HEK293T (cell line): ENCODE results near the gene NUP85.

ENCODE experiments used
- ARNT ChIP-seq: fragments of 450-650 bp; IDR thresholded peaks from 2 replicates; pipeline ENCODE4 v1.6.1; 2017; ENCODE audit warnings: mild to moderate bottlenecking
- BHLHE40 ChIP-seq: fragments of 450-650 bp; IDR thresholded peaks from 2 replicates; pipeline ENCODE4 v1.6.1; 2016; ENCODE audit warnings: mild to moderate bottlenecking, moderate library complexity, borderline replicate concordance
- CTBP1 ChIP-seq: fragments of 450-650 bp; IDR thresholded peaks from 2 replicates; pipeline ENCODE4 v1.6.1; 2016; ENCODE audit warnings: borderline replicate concordance
- ELF4 ChIP-seq: fragments of 450-650 bp; IDR thresholded peaks from 2 replicates; pipeline ENCODE4 v1.6.1; 2017; ENCODE audit warnings: antibody characterized with exemption
- FOXK2 ChIP-seq: fragments of 450-650 bp; IDR thresholded peaks from 2 replicates; pipeline ENCODE4 v1.6.1; 2016; ENCODE audit warnings: mild to moderate bottlenecking
- FOXM1 ChIP-seq: fragments of 450-650 bp; IDR thresholded peaks from 2 replicates; pipeline ENCODE4 v1.6.1; 2017; ENCODE audit warnings: mild to moderate bottlenecking, borderline replicate concordance
- HDGF ChIP-seq: fragments of 450-650 bp; IDR thresholded peaks from 2 replicates; pipeline ENCODE4 v1.6.1; 2017; ENCODE audit warnings: antibody characterized with exemption, borderline replicate concordance
- NFRKB ChIP-seq: fragments of 450-650 bp; IDR thresholded peaks from 2 replicates; pipeline ENCODE4 v1.6.1; 2016; ENCODE audit warnings: mild to moderate bottlenecking, moderate library complexity
- PKNOX1 ChIP-seq: fragments of 450-650 bp; IDR thresholded peaks from 2 replicates; pipeline ENCODE4 v1.6.1; 2016
- SP1 ChIP-seq: fragments of 450-650 bp; IDR thresholded peaks from 2 replicates; pipeline ENCODE4 v1.6.1; 2017
- SUZ12 ChIP-seq: fragments of 450-650 bp; IDR thresholded peaks from 2 replicates; pipeline ENCODE4 v1.6.1; 2016; ENCODE audit warnings: mild to moderate bottlenecking
- TARDBP ChIP-seq: fragments of 450-650 bp; IDR thresholded peaks from 2 replicates; pipeline ENCODE4 v1.6.1; 2016
- ZNF384 ChIP-seq: fragments of 450-650 bp; IDR thresholded peaks from 2 replicates; pipeline ENCODE4 v1.6.1; 2016

GRCh38 chr17:75209061-75209460 is 3.6 kb downstream of the NUP85 start:
- TF ChIP-seq PKNOX1, result no peak
- TF ChIP-seq SUZ12, result no peak
- no peak for TF ChIP-seq SP1
- no peak for TF ChIP-seq ZNF384
- TF ChIP-seq BHLHE40, result no peak
- no peak for TF ChIP-seq CTBP1
- TF ChIP-seq TARDBP, result no peak
- no peak for TF ChIP-seq ARNT
- TF ChIP-seq NFRKB, result no peak
- TF ChIP-seq FOXK2, result no peak
- no peak for TF ChIP-seq FOXM1
- TF ChIP-seq HDGF, result no peak
- no peak for TF ChIP-seq ELF4
